Transverse colon (tissue), 3 donors: ENCODE data around the gene CDK11B.
"Not testable (repeated sequence)": the region's sequence is repeated elsewhere in the genome, so short reads cannot be mapped to it uniquely, and the experiment has no call there.

Experiments used
- CTCF ChIP-seq, 5 experiments: fragments of 200-600 bp in 3 of 5; fragments of 450-650 bp in 2 of 5; sonication (generic) in 3 of 5; IDR thresholded peaks; 1 replicate in 2 of 5; 2 replicates in 3 of 5; pipeline ENCODE4 v1.5.1; 2016 to 2017; ENCODE audit warnings: antibody characterized with exemption in 5 of 5, inconsistent platforms in 3 of 5, mild to moderate bottlenecking in 2 of 5, moderate library complexity in 1 of 5
- EP300 ChIP-seq: sonication (generic); formaldehyde crosslinking; IDR thresholded peaks from one replicate; pipeline ENCODE4 v1.6.1; 2017; ENCODE audit warnings: antibody characterized with exemption, low read depth
- POLR2A ChIP-seq: fragments of 450-650 bp; IDR thresholded peaks from one replicate; pipeline ENCODE4 v1.6.1; 2016; ENCODE audit warnings: antibody characterized with exemption, mild to moderate bottlenecking, moderate library complexity

GRCh38 chr1:1646326-1646725, 12.5 kb downstream of the CDK11B start:
- TF ChIP-seq POLR2A; CTCF (IDR thresholded peaks at IDR 0.05); EP300: not testable (repeated sequence)
